ENCODE data around the gene SERPINA1. TPM values are rescaled to one million over a fixed set of nuclear protein-coding genes. Genes with fewer than 3 reads are reported as not detected.

SERPINA1 gene
- total and polyA plus RNA-seq, 2 donors from 2014 or later, result 1,861 to 2,184 TPM

- DNase-seq (no peak), FAIRE-seq (no peak)
- Histone ChIP-seq H3K9ac (ENCODE audit: low read length in 3 of 3) (no peak overlapping the region), H3K4me3 (ENCODE audit: low read length in 3 of 3) (no peak overlapping the region), H3K9me3 (ENCODE audit: control insufficient read depth in 2 of 3, insufficient read depth in 1 of 3, low read length in 3 of 3) (no peaks in the 10 kb centered on the region), H3K27me3 (ENCODE audit: control insufficient read depth, insufficient read depth, low read length) (no peaks in the 10 kb centered on the region), H3K4me1 (ENCODE audit: control insufficient read depth in 2 of 3, insufficient read depth in 2 of 3, low read depth in 1 of 3, low read length in 3 of 3) (peaks cover 0 to 2% (median 0%) of the 10 kb centered on the region in 3 donors), H3K27ac (ENCODE audit: low read depth in 2 of 2, low read length in 2 of 2) (no peak overlapping the region), H3K36me3 (ENCODE audit: control insufficient read depth in 2 of 3, insufficient read depth in 3 of 3, low read length in 3 of 3) (no peaks in the 10 kb centered on the region)
- TF ChIP-seq, protein P1, sequence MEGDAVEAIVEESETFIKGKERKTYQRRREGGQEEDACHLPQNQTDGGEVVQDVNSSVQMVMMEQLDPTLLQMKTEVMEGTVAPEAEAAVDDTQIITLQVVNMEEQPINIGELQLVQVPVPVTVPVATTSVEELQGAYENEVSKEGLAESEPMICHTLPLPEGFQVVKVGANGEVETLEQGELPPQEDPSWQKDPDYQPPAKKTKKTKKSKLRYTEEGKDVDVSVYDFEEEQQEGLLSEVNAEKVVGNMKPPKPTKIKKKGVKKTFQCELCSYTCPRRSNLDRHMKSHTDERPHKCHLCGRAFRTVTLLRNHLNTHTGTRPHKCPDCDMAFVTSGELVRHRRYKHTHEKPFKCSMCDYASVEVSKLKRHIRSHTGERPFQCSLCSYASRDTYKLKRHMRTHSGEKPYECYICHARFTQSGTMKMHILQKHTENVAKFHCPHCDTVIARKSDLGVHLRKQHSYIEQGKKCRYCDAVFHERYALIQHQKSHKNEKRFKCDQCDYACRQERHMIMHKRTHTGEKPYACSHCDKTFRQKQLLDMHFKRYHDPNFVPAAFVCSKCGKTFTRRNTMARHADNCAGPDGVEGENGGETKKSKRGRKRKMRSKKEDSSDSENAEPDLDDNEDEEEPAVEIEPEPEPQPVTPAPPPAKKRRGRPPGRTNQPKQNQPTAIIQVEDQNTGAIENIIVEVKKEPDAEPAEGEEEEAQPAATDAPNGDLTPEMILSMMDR (IDR thresholded peaks at IDR 0.05; ENCODE audit: borderline replicate concordance, extremely low read depth, insufficient read depth), result no peak
- intact Hi-C loops (cut with DNase I), result no loop called here
Observed at GRCh38 chr14:94397289-94398181, 9.1 kb upstream of the SERPINA1 start.

DNA sequence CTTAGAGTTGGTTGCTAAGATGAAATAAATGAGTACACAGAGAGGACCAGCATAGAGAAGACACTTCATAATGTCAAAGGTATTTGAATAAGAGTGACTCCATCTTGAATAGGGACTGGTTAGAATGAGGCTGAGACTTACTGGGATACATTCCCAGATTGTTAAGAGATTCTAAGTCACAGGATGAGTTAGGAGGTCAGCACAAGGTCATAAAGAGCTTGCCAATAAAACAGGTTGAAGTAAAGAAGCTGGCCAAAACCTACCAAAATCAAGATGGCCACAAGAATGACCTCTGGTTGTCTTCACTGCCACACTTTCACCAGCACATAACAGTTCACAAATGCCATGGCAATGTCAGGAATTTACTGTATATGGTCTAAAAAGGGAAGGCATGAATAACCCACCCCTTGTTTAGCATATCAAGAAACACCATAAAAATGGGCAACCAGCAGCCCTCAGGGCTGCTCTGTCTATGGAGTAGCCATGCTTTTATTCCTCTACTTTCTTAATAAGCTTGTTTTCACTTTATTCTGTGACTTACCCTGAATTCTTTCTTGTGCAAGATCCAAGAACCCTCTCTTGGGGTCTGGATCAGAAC, 8.3 kb upstream of the SERPINA1 start:
- H3K27me3 ChIP-seq (ENCODE audit: control insufficient read depth, insufficient read depth, low read length), result no peaks in the 10 kb centered on the region
- FAIRE-seq (no peak), DNase-seq (no peak)
- H3K9me3 ChIP-seq (ENCODE audit: control insufficient read depth in 2 of 3, insufficient read depth in 1 of 3, low read length in 3 of 3), result no peaks in the 10 kb centered on the region
- no peak overlapping the region for H3K27ac ChIP-seq (ENCODE audit: low read depth in 2 of 2, low read length in 2 of 2)
- H3K4me3 ChIP-seq (ENCODE audit: low read length in 3 of 3), result no peak overlapping the region
- TF ChIP-seq, protein P1 (IDR thresholded peaks at IDR 0.05; ENCODE audit: borderline replicate concordance, extremely low read depth, insufficient read depth), result no peak
- H3K36me3 ChIP-seq (ENCODE audit: control insufficient read depth in 2 of 3, insufficient read depth in 3 of 3, low read length in 3 of 3), result no peaks in the 10 kb centered on the region
- no peak overlapping the region for H3K9ac ChIP-seq (ENCODE audit: low read length in 3 of 3)
- intact Hi-C loops (cut with DNase I), result no loop called here
- peaks cover 0 to 2% (median 0%) of the 10 kb centered on the region in 3 donors for H3K4me1 ChIP-seq (ENCODE audit: control insufficient read depth in 2 of 3, insufficient read depth in 2 of 3, low read depth in 1 of 3, low read length in 3 of 3)

- H3K9ac ChIP-seq (ENCODE audit: low read length in 3 of 3), result no peak overlapping the region
- no peaks in the 10 kb centered on the region for H3K27me3 ChIP-seq (ENCODE audit: control insufficient read depth, insufficient read depth, low read length)
- H3K9me3 ChIP-seq (ENCODE audit: control insufficient read depth in 2 of 3, insufficient read depth in 1 of 3, low read length in 3 of 3), result no peaks in the 10 kb centered on the region
- FAIRE-seq, result no peak
- TF ChIP-seq, protein P1 (IDR thresholded peaks at IDR 0.05; ENCODE audit: borderline replicate concordance, extremely low read depth, insufficient read depth), result no peak
- no peak overlapping the region for H3K4me3 ChIP-seq (ENCODE audit: low read length in 3 of 3)
- peaks cover 0 to 2% (median 0%) of the 10 kb centered on the region in 3 donors for H3K4me1 ChIP-seq (ENCODE audit: control insufficient read depth in 2 of 3, insufficient read depth in 2 of 3, low read depth in 1 of 3, low read length in 3 of 3)
- no peak for DNase-seq
- intact Hi-C loops (cut with DNase I), result no loop called here
- H3K27ac ChIP-seq (ENCODE audit: low read depth in 2 of 2, low read length in 2 of 2), result no peak overlapping the region
- no peaks in the 10 kb centered on the region for H3K36me3 ChIP-seq (ENCODE audit: control insufficient read depth in 2 of 3, insufficient read depth in 3 of 3, low read length in 3 of 3)
Observed at GRCh38 chr14:94395888-94396574, 7.6 kb upstream of the SERPINA1 start.
